Astrocyte of the hippocampus (primary cell): ENCODE results near the gene DYRK3.
"Not testable (repeated sequence)": the region's sequence is repeated elsewhere in the genome, so short reads cannot be mapped to it uniquely, and the experiment has no call there.

ENCODE experiments used
- DNase-seq: peaks from one replicate; pipeline ENCODE4 v3.0.0; 2011; ENCODE audit warnings: low read depth, low spot score

DYRK3 gene

DNA sequence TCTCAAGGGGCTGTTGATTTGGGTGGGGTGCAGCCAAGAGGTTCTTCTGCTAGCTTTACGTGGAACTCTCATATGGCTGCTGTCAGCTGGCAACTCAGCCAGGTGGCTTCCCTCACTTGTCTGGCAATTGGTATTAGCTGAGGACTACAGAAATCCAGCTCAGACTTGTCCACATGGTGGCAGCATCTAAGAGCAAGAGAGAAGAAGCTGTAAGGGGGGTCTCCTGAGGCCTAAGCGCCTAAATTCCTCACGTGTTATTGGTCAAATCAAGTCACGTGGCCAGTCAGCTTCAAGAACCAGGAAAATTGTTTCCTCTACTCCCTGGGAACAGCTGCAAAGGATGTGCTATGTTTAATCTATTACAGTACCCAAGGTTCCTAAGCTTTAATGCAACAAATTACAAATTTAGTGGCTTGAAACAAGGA is 4.2 kb upstream of the DYRK3 start:
- DNase-seq = peak; percentile 77

DNA sequence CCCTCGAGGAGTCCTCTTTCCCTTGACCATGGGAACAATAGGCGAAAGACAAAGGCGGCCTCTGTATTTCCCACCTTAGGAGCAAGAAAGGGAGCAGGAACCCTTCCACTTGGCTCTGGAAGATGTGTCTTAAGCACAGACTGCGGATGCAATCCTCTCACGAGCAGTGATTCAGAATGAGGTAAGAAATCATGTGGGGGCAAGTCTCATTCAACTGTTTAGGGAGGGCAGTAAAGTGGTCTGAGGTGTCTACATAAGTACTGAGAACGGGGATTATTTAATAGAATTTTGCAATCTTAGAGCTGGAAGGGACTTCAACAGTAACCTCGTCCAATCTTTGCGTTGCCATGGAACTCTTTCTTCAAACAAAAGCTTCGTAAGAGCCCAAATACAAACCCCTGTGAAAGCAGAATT is 1.6 kb upstream of the DYRK3 start:
- DNase-seq = peak; percentile 61

DNA sequence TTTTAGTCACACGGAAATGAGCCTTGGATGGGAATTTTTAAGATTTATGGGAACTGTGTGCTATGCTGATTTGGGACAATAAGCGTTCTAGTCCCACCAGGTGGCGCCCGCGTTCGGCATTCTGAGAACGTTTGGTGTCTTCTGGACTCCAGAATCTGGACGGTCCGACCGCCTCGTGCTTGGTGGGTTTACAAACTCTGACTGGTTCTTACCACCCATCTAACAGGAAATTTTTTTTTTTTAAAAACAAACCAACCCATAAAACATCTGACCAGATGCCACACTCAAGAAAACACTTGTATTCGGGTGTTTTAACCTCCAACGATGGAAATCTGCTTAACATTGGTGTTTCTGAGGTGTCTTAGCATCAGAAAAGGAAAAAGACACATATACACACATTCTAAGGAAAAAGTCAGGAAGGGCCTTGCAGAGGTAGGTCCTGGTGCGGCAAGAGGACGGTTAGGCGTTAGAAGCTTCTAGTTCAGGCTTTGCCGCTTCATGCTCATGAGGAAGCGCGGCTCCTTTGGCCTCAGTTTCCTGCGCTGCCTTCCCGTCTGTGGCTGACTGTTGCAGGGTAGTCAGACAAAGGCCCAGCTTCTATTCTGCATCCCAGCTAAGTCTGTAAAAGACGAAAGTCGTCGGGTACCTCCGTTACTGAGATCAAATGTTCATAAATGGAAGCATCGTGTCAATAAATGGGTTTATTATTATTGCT is 814 bp upstream of the DYRK3 start:
- DNase-seq = peak; percentile 91

DNA sequence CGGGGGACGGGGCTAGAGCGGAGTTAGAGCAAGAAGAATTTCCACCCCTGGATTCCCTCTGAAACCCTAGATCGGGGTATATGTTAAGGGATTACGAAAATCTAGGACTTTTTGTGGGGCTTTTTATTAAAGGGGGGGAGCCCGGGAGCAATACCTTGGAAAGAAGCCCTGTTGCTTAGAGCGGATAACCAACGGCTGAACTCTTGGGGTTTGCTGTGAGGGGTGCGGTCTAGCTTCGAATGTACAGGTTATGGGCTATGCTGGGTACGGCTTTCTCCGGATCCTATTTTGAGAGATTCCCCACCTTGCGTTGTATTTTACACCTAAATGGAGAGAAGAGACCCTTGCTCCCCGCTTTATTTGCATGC is 626 bp downstream of the DYRK3 start:
- DNase-seq = no peak

DNA sequence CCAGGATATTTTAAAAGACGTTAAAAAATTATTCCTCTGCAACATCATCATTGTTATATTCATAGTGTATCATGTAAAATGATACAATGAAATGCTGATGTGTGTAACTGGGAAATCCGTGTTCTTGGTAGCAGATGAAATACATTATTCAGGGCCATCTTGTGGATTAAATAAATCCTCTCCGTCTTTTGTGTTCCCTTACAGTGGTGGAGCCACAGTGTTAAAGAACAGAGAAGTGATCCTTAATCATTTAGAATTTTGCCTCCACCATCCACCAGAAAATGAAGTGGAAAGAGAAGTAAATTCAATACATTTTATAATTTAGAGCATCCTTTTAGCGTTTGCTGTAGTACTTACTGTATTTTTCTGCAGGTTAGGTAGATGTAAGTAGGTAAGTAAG is 1.3 kb downstream of the DYRK3 start:
- no peak for DNase-seq

DNA sequence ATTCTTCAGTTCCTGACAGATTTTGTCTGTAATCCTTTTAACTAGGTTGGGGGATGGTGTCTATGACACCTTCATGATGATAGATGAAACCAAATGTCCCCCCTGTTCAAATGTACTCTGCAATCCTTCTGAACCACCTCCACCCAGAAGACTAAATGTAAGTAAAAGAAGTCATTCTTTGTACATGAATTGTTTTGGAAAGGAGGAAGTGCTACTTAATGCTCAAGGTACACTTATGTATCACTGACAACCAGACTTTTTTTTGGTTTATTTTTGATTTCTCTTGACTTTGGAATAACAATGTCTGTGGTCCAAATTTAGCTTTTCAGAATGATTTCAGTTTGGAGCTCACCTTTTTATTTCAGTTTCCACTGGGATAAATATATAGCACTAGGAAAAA is 2.3 kb downstream of the DYRK3 start:
- DNase-seq = no peak

DNA sequence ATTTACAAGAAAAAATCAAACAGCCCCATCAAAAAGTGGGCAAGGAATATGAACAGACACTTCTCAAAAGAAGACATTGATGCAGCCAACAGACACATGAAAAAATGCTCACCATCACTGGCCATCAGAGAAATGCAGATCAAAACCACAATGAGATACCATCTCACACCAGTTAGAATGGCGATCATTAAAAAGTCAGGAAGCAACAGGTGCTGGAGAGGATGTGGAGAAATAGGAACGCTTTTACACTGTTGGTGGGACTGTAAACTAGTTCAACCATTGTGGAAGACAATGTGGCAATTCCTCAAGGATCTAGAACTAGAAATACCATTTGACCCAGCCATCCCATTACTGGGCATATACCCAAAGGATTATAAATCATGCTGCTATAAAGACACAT is 6.7 kb downstream of the DYRK3 start:
- not testable (repeated sequence) for DNase-seq

DNA sequence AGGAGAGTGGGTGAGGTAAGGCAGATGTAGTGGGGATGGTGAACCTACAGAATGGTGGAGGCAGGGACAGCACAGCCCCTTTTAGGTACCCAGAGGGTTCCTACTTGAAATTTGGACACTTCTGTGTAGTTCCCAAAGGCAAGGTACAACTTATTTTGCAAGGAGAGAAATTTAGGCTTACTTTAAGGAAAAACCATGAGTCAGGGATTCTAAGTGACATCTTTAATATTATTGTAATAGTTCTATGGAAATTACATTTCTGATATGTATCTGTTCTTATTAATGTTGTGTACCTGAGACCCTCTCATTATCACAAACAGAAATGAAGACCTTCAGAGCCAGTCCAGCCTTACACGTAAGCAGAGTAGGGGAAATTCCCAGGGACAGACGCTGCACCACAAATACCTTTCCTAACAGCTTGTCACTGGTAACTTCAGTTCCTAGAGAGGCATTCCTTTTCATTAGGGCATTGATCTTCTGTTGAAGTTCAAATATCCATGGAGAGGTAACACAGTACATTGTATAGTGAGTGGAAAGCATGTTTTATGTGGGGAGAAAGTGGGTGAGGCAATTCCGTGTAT is 7.9 kb downstream of the DYRK3 start:
- no peak for DNase-seq

DNA sequence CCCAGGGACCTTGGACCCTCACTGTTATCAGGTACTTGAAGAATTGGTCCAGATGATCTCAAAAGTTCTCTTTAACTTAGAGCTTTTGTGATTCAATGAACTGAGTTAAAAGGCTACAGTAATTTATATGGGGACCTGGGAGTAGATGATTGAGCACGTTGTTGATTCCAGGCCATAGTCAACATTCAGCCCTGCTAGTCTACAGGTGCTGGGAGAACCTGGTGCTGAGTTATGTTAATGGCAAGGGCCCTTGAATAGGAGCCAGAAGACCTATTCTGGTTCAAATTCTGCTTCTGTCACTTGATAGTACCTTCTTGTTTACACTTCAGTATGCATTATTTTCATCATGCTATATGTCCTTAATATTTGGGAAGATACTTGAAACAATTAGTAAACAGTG is 11.2 kb downstream of the DYRK3 start:
- DNase-seq = no peak

DNA sequence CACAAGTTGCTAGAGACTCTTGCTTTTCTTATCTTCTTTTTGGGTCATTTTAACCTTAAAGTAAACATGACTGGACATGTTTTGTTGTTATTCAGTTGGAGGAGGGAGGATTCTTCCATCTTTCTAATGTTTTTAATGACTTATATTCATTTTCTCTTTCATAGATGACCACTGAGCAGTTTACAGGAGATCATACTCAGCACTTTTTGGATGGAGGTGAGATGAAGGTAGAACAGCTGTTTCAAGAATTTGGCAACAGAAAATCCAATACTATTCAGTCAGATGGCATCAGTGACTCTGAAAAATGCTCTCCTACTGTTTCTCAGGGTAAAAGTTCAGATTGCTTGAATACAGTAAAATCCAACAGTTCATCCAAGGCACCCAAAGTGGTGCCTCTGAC is 11.9 kb downstream of the DYRK3 start:
- no peak for DNase-seq

DNA sequence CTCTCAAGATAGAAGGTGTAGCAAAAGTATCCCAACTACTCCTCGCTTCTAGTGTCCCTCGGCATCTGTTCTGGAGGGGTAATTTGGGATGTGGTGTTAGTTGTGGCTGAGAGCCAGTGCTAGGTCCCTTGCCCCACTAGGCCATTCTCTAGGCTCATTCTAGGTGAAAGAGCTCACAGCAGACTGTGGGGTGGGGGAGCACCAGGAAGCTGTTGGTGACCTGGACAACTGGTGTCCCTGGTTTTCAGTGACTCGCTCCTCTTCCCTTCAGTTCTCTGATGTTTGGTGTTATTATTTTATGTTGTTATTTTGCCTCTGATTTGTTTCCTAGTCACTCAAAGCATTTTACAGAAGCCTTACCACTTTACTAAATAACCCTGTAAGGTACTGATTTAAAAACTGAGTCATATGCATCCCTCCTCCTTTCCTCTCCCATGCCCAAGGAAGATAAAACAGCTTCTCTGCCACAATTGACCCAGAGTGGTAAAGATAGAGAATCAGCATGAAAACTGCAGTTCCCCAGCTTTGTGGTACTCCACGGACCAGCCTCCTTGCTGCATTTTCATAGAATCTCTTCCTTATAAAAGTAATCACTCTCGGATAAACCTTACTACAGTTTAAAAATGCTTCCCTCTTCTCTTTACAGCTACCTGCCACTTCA is 14.1 kb downstream of the DYRK3 start:
- no peak for DNase-seq

DNA sequence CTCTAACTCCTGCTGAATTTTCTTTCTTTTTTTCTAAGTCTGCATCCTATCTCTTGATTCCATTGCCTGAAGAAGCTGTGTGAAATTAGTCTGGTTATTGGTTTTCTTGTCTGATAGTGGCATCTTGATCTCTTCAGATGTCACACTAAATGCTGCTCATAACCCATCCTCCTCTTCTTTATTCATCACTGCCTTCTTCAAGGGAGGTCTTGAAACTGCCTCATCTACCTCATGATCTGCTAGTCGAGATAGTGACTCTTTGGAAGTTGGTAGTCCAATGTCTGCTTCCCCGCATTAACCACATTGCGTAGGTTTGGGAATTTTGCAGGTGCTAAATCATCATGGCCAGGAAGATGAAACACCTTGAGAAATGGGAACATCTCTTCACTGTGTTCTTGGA is 15.7 kb downstream of the DYRK3 start:
- no peak for DNase-seq

DNA sequence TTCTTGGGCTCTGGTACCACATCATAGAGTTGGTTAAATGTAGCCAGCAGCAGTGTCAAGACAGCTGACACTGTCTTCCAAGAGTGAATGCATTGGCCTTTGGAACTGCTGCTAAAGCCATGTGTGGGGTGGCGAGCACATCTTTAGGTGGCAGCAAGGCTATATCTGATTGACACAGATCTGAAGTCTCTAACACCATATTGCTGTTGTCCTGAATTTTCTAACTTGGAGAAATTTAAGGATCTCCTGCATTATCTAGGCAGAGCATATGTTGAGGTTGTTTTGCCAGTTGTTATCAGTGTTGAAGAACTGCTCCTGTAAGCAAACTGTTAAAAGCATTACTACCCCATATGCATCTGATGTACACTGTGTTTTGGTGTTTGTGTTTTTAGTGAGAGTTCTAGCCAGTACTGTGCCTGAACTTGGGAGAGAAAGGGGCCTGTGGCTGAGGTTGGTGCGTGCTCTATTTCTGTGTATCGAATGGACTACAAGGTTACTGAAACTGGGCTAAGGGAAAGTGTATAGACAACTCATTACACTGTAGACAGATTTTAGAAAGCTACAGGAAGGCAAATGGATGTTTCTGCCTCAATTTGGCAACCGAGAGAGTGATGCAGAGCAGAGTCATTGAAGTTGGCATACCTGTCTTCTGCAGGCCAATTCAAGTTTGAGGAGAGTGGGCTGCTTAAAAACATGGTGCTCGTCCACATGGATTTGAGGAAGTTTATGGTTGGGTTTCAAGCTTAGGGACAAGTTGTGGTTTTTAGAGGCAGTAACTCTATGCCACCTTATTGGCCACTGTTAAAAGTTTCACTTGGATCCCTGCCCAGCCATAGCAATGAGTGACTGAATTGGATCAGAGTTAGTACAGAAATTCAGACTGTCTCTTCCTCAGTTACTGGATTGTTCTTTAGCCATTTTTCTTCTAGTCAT is 16.9 kb downstream of the DYRK3 start:
- DNase-seq = peak; percentile 59

DNA sequence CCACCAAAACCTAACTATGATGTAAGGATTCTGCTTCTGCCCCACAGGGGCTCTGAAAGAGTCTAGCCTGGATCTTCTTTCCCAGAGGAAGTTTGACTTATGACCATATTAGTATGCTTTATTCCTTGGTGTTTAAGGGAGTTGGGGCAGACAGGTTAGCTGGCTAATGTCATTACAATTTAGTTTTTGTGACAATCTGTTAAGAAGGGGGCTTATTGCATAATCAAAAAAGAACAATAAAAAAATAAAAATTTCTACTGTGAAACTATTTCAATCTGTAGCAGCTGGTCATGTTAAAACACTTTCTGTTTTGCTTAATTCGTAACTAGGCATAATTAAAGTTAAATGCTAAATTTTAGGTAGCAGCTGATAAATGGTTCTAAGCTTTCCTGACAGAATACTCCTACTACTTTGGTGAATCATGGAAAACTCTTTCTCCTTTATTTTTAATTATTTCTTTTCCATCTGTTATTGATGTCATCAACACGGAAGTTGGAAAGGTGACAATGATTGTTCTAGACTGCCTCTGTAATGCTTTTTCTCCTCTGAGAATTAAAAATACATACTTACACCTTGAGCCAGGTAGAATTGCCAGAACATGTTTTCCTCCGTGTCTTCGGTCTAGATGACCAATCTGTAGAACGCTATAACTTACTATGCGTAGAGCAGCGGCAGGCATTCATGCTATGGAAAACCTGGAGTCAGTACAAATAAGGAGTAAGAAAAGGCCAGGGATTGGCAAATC is 18.6 kb downstream of the DYRK3 start:
- DNase-seq = no peak

DNA sequence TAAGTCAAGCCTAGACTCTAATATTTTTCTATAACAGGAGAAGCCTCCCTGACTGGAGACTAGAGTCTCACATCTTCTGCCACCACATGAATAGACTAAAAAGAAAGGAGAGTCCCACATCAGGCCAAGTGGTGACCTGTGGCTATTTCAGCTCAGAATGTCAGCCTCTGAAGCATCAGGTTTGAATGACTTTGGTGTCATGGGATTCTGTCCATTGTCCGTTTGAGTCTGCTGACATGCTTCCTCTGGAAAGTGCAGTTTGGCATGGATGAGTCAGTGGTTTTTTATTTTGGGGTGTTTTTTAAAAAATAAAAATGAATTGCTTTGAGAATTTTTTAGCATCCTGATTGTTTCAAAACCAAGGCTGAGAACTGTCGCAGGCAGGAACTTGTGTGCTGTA is 19.5 kb downstream of the DYRK3 start:
- DNase-seq = no peak

DNA sequence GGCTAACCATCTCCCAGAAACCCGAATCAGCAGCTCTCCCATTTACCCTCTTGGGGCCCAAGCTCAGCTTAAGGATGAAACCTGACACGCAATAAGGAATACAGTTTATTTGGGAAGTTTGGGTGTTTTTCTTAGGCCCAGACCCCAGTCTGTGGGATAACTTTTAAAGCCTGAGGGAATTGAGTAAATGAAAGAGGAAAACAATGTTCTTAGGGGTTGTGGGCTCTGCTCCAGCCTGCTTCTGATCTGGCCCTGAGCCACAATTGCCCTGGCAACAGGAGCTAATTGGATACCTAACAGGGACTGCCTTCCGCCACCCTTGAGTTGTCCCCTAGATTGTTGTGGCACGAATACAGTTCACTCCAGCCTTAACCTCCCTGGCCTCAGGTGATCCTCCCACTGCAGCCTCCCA is 20.1 kb downstream of the DYRK3 start:
- DNase-seq = peak; percentile 67

DNA sequence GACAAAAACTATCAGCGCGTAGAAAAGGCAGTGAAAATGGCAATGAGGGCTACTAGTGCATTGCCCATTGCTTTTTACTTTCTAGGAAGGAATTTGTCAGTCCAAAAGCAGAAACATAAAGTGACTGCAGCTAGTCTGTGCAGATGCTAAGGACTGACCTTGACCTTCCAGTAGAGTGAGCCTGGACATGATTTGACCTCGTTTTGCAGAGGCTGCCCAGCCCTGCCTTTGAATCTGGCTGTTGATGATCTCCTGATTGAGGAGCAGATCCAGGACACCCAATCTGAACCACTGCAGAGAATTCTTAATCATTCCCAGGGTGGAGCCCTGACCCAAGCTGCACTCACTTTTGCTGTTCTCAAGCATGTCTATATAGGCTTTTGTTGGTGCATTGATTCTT is 21.6 kb downstream of the DYRK3 start:
- no peak for DNase-seq

DNA sequence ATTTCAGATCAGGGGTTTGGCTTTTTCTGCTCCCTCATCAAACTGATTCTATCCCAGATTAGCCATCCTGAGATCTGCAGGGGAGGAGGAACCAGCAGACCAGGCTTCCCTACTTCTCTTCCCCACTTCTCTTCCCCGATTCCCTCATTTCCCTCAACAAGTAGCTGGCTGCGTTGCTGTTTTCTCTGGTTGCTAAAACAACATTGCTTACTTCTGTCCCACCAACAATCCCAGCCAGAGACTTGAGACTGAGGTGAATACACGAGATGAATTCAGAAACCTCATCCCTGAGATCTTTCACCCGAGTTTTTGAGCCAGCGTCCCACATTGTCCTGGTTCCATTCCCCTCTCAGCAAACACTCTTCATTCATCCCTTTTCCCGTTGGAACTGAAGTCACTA is 22.4 kb downstream of the DYRK3 start:
- DNase-seq = no peak

DNA sequence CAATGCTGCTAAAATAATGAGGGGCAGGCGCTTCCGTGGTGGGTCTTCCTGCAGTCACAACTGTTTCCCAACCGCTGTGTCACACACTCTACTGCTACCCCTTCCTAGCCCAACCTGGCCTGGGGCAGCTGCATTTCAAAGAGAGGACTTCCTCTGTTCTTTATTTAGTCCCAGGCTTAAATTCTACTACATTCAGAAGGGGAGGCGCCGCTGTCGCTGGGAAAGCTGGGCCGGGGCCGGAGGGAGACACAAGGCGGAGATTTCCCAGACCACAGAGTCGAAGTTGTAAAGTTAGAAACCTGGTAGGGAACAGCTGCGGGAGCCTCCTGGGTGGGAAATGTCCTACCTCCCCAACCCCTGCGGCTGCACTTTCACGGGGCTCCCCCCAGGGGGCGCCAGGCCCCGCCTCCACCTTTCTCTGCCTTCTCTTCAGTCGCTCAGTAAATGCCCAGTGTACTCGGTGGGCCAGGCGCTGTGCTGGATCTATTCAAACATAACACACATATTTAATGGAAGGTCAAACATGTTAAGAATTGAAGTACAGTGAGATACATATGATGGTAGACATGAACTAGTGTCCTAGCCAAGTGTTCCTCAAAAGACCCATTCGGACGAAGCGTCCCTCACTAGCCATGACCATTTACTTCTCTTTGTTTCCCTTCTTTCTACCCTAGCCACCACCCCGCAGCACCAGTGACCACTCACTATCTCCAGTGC is 23.1 kb downstream of the DYRK3 start:
- DNase-seq = no peak

DNA sequence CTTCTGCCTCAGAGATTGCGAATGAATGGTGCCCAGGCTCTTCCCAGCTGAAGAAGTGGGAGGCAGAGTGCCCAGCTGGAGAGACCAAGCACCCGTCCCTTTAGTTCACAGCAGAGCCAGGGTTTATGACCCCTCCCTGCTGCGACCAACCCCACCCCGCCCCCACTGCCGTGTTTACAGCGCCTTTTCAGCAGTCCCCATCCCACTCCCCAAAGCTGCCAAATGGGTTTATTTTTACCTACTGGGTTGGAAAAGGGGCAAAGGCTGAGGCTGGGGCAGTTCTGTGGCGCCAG is 23.6 kb downstream of the DYRK3 start:
- DNase-seq = no peak

DNA sequence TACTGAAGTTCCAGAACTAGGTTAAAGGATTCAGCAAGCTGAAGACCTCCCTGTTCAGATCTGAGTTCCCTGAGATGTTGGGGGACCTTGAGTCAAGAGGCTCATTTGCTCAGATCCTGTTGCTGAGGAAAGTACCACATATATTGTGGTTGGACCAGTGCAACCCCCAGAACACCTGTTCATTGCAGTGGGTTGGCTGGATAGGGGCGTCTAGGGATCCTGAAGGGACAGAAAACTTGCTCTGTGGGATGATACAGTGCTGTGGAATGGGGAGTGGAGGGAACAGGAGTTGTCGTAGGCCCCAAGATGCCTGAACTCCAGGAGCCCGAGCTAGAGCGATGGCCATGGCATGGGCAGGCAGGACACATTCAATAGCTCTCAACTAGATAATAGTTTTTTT is 24.8 kb downstream of the DYRK3 start:
- no peak for DNase-seq
